Measurements from ENCODE around the gene USP54. TPM values are rescaled to one million over a fixed set of nuclear protein-coding genes. Genes with fewer than 3 reads are reported as not detected.

Gene USP54
- total RNA-seq, 1 experiment from 2014 or later = 37.9 TPM

DNA sequence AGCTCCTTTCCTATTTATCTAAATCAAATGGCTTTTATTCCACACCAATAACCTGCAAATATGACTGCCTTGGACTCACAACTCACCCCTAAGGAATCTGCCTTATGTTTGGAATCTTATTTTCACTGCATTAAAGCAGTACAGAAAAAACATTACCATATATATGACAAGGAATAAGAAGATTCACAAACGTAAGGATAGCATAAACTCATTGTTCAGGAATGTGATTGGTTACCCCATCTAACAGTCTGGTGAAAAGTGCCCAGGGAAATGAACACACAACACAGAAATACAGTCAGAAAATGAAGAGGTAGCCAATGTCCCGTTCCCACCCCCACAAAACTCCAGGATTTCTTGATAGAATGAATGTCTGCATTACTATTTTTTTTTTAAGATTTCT is 97.4 kb downstream of the USP54 start:
- H3K27me3 Mint-ChIP-seq (ENCODE audit: low read depth) = no peaks in the 10 kb centered on the region

More for the DNA sequence above, 97.4 kb downstream of the USP54 start:
- peaks cover 5% of the 10 kb centered on the region for H3K79me1 ChIP-seq (ENCODE audit: insufficient read depth, low read depth, low read length, poor library complexity, severe bottlenecking)
- Mint-ChIP-seq H3K4me1 (peaks cover 16 to 17% of the 10 kb centered on the region in 2 experiments), H3K36me3 (ENCODE audit: insufficient read depth in 1 of 3, low read depth in 3 of 3) (peaks cover 0 to 8% (median 8%) of the 10 kb centered on the region in 3 experiments; a peak in 5 of 7 replicates), H3K9me3 (no peaks in the 10 kb centered on the region; a peak in 1 of 5 replicates), H3K27ac (peak overlapping the region in 1 of 3 experiments; percentile 44; a peak in 1 of 7 replicates), H3K4me3 (peak overlapping the region; percentile 41 to 59; a peak in 4 of 5 replicates)
- no peak overlapping the region for H2BK20ac ChIP-seq (ENCODE audit: low read depth, low read length, poor library complexity, severe bottlenecking)
- H2BK5ac ChIP-seq (ENCODE audit: insufficient read length, low read length) = no peak overlapping the region
- no peak overlapping the region for H2BK15ac ChIP-seq (ENCODE audit: low read depth, low read length)
- peak overlapping the region; percentile 9 for H3K4me2 ChIP-seq (ENCODE audit: insufficient read depth, insufficient read length, low read length)
- no peak overlapping the region for H3K9ac ChIP-seq (ENCODE audit: extremely low read depth, insufficient read length, low read length)
- H3K79me2 ChIP-seq (ENCODE audit: insufficient read depth, low read length) = peaks cover 10% of the 10 kb centered on the region; the same call in 1 of the 2 replicates
- no peak overlapping the region for H3K23ac ChIP-seq (ENCODE audit: insufficient read length, low read depth, low read length)
- no peak overlapping the region for H2BK120ac ChIP-seq (ENCODE audit: low read depth, low read length, poor library complexity, severe bottlenecking)
- no peak overlapping the region for H3K14ac ChIP-seq (ENCODE audit: insufficient read depth, low read length)
- no peak overlapping the region for H4K8ac ChIP-seq (replicated peaks; ENCODE audit: insufficient read length, low read depth, low read length)
- H2BK12ac ChIP-seq (ENCODE audit: insufficient read length, low read depth, low read length) = no peak overlapping the region
- no peak overlapping the region for H2AFZ ChIP-seq (ENCODE audit: low read length)
- H3K18ac ChIP-seq (ENCODE audit: insufficient read length, low read depth, low read length) = no peak overlapping the region
- no peak overlapping the region for H4K5ac ChIP-seq (ENCODE audit: insufficient read length, low read depth, low read length)
- no peak overlapping the region for H2AK5ac ChIP-seq (ENCODE audit: insufficient read length, low read length)
- no peak overlapping the region for H3K56ac ChIP-seq (ENCODE audit: insufficient read length, low read depth, low read length)
- no peaks in the 10 kb centered on the region for H3K27me3 ChIP-seq (ENCODE audit: insufficient read depth, low read length)
- no peaks in the 10 kb centered on the region for H3K9me3 ChIP-seq (ENCODE audit: control insufficient read depth, low read depth, low read length)
- no peaks in the 10 kb centered on the region; the same call in 1 of the 2 replicates for H3K4me1 ChIP-seq (ENCODE audit: insufficient read depth, low read length)
- WGBS (ENCODE audit: extremely low coverage, insufficient read length, low lambda C conversion rate) = no CpG with 5 or more reads among the region's 2 CpGs
- no peak for DNase-seq
- TF ChIP-seq, protein P1, sequence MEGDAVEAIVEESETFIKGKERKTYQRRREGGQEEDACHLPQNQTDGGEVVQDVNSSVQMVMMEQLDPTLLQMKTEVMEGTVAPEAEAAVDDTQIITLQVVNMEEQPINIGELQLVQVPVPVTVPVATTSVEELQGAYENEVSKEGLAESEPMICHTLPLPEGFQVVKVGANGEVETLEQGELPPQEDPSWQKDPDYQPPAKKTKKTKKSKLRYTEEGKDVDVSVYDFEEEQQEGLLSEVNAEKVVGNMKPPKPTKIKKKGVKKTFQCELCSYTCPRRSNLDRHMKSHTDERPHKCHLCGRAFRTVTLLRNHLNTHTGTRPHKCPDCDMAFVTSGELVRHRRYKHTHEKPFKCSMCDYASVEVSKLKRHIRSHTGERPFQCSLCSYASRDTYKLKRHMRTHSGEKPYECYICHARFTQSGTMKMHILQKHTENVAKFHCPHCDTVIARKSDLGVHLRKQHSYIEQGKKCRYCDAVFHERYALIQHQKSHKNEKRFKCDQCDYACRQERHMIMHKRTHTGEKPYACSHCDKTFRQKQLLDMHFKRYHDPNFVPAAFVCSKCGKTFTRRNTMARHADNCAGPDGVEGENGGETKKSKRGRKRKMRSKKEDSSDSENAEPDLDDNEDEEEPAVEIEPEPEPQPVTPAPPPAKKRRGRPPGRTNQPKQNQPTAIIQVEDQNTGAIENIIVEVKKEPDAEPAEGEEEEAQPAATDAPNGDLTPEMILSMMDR (conservative IDR thresholded peaks at IDR 0.05) = no peak
- no peak overlapping the region for H3K27ac ChIP-seq (ENCODE audit: insufficient read length, low read depth, low read length)
- no peaks in the 10 kb centered on the region for H3K23me2 ChIP-seq (ENCODE audit: insufficient read length, low read depth, low read length, poor library complexity, severe bottlenecking)
- no peaks in the 10 kb centered on the region for H4K20me1 ChIP-seq (ENCODE audit: control insufficient read depth, insufficient read depth, insufficient read length)
- H3K4ac ChIP-seq (ENCODE audit: low read depth, low read length) = no peak overlapping the region
- H3T11ph ChIP-seq (ENCODE audit: low read length) = no peak overlapping the region
- H4K91ac ChIP-seq (ENCODE audit: insufficient read length, low read depth, low read length) = no peak overlapping the region

All from H9 (cell line).